NCI-H82 (cell line): ENCODE data around the gene ANKRD66.
"Not testable (repeated sequence)": the region's sequence is repeated elsewhere in the genome, so short reads cannot be mapped to it uniquely, and the experiment has no call there.

ENCODE experiments used
- DNase-seq: peaks from one replicate; lab custom pipeline; 2025; lab: John Stamatoyannopoulos, UW

ANKRD66 gene

DNA sequence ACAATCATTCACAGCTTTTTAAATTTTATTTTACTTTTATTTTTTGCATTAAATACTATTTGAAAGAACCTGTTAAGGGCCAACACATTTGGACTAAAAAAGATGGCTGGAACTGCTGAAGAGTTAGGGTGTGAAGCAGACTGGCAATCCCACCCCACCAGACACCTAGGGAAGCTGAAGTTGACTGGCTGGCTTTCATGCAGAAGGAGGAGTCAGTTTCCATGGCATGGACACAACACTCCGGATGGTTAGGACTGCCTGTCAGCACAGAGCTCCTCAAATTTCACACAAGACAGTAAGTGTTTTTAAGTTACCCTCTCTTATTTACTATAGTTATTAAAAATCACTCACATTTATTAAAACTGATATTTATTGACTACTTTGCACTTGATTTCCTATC is at the start of gene ANKRD66:
Gene ANKRD66 (plus strand): TSS at position 238 of the 400 bp plus-strand sequence. CDS start 5,016 bp downstream, outside the sequence.
- no peak for DNase-seq

DNA sequence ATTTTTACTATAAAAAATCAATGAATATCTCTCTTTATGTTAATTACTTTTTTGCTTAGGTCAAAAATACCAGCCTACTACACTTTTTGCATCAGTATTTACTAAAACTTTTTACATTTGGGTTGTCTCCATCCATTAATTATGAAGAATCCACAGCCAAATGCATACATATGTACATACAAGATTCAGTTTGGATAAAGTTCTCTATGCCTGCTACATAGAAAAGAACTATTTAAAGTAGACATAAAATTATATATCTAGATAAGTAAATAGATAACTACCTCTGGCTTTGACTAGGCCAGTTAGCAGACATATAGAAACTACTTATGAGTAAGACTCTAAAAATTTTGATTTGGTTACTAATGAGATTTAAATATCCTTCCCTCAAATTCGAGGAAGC is 46.8 kb upstream of the ANKRD66 start:
- DNase-seq, result no peak

DNA sequence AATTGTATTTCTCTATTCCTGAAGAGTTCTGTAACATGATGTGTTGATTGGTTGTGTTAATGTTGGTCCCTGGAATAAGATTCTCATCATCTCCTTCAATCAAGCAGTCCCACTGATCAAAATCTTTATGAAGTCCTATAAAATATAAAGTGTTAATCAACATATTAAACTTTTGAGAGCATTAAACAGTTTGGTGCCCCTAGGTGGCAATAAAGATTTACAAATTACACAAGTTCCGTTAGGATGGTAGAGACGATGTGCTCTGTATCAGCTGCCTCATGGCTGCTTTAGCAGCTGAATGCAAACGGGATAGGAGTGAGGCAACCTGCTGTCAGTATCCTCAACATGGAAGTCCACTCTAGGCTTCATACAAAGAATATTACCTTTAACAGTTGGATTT is 42.2 kb upstream of the ANKRD66 start:
- DNase-seq, result peak; percentile 31

DNA sequence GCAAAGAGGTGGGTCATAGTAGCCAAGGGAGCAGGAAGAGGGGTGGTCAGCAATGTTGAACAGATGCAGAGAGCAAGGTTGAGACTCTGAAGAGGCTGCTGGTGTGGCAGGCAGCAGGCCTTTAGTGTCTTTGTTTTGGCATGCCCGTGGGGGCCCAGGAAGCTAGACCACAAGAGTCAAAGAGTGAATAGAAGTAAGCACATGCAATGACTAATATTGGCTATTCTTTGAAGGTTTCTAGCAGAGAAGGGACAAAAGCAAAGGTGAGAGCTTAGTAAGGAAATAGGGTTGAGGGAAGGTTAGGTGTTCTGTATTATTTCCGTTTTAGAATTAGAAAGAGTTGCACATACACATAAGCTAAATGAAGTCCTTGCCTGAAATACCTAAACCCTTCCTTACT is 40.3 kb upstream of the ANKRD66 start:
- no peak for DNase-seq

DNA sequence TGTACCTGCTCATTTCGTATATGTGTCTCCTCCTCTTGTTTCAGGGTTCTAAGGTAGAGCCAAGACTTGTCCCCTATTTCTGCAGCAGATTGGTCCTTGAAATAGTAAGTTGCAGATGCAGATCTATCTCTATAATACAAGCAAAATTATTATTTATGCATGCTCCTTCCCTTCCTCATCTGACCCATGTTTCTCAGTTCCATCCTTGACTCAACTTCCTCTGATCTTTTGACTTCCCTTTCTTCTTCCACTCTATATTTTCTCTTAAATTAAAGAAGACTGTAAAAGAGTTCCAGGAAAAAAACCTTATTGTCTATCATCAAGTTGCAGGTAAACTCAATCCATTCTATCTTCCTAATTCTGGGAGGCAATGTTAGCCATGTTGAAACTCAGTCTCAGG is 35.2 kb upstream of the ANKRD66 start:
- no peak for DNase-seq

DNA sequence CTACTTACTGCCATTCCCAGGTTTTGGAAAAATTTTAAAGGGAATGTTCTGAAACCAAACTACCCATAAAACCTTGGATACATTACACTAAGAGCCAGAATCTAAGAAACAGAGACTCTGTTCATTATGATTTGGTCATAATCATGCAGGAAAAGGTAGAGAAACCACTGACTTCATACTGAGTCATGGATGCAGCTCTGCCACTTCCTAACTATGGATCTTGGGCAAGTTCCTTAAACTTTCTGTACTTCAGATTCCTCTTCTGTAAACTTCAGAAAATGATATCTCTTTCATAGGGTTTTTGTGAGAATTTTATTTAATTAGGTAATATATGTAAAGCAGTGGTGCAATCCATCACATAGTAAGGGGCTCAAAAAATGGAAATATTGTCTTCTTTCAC is 31.6 kb upstream of the ANKRD66 start:
- no peak for DNase-seq

DNA sequence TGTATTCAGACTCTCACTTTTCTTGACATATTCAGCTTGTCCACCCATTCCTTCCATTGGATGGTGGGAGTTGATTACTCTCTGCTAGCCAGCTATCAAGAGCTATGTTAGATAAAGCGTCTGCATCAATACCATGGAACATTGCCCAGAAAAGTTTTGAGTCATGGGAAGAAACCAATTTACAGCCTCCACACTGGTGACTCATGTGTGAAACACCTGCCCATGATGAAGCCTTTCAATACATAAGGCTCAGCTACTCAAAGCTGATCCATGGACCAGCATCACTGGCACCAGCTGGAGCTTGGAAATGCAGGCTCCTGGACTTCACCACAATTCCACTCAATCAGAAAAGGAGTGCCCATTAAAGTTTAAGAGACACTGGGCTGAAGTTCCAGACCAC is 27.6 kb upstream of the ANKRD66 start:
- DNase-seq, result no peak

DNA sequence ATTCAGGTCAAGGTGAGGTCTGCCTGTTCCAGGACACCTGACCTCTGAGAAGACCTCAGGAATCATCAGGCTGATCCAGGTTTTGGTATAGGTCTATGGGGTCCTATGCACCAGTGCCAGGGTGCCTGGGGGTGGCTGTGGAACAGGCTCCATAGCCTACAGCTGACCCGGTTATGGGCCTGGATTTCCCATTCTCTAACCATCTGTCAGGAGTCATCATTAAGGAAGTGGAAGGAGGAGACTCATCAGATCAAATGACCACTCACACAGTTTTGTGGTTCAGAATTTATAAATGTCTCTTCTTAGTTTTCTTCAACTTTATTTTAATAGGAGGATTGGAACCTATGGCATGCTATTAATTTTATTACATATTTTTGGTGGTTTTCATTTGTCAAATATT is 26.3 kb upstream of the ANKRD66 start:
- no peak for DNase-seq

DNA sequence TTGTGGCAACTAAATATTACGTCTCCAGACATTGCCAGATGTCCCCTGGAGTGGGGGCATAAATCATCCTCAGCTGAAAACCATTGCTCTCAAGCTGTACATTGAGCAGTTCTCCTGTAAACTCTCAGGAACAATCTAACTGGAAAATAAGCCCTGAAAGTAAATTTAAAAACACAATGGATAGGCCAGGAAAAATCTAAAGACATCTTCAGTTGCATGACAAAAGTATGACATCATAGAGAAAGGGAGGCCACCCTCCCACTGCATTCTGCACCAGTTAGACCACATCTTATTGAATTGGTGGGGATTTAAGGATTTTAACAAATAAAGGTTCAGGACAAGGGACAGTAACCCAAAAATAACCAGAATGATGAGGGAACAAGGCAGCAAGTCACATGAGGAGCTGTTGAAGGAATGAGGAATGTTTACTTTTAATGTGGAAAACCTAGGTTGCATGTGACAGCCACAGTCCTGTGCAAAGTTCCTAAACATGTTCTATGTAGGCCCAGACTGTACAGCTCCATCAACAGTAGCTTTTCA is 16.9 kb upstream of the ANKRD66 start:
- no peak for DNase-seq

DNA sequence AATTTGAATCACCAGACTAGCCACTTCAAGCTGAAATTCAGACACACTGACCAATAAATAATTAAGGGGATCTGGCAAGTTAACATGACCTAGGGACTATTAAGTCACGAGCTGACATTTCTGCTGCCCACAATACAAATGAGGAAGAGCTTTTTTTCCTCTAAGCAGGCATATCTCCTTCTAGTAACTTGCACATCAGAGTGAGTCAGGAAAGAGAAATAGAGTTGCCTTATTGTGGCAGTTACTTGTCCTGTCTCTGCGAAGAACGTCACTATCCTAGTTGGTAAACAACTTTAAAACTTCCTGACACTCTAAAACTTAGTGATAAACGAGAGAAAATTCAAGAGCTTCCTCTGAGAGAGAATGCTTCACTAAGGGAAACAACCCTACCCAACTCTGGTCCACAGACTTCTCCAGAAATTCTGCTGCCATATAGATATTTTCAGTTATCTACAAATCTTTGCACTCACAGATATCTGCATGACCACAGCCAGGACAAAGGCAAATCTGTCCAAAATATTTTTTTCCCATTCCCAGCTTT is 15.7 kb upstream of the ANKRD66 start:
- DNase-seq, result no peak

DNA sequence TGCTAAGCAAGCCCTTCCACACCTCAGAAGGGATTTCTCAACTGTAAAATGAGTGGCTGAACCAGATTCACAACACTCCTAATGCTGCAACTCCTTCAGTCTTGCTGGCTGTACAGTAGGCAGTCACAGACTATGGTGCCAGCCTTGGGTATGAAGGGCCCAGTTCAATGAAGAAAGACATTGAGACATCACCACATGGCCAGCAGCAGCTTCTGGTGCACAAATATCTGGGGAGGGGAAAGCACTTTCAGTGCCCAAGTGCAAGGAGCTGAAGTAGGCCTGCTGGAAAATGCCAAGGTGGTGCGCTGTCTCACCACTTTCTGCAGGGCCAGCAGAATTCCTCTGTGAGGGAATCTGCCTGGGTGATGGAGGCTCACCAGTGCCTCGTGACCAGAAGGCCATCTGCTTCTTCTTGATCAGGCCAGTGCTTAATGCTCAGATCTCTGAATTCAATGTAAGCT is 13.4 kb upstream of the ANKRD66 start:
- DNase-seq, result peak; percentile 18

DNA sequence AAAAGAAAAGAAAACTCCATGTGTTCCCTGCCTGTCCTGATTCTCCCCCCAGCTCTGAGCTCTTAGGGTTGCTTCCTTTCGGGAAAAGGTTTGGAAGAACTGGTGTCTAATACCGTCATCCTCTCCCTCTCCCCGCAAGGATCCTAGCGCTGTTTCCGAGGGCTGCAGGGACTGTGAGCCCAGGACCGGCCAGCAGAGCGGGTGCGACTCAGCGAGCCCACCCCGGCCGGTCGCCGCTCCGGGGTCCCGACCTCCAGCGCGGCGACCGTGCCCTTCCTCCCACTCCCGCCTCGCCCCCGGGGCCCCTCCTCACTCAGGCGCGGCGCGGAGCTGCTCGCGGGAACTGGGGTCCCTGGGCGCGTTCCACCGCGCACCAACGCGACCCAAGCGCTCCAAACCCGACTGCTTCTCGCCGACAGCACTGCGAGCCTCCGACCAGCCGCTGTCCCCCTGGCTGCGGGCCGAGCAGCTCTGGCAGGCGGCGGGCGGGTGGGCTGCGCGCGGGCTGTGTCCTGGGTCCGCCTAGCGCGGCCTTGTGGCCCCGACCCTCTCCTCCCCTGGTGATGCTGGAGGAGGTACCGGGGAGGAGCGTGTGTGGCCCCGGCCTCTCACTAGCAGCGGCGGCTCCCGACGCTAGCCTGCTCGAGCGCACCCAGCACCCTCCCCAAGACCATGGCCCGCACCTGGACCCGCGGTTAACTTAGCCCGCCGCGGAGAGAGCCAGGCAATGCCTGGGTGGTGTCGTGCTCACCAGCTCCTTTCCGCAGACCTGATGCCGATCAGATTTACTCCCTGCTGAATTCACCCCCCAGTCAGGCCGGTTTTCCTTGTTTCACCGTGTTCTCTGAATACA is 11.6 kb upstream of the ANKRD66 start, which contains the start of gene PLA2G7:
Gene PLA2G7 (minus strand): TSS at position 509 of the 853 bp plus-strand sequence. CDS start 12,484 bp downstream, outside the sequence.
- peak; percentile 13 for DNase-seq

DNA sequence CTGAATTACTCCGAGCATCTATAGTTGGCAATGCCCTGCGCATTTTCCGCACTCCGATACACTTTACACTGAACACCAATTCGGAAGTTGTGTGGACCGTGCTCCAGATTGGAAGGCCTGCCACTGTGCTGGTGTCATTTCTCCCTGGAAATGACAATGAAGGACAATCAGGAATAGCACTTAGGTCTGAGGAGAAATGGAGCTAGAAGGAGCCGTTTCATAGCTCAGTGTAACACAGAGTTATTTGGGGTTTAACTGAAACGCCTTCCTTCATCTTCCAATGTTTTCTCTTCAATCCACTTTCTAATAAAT is 11.1 kb upstream of the ANKRD66 start:
- DNase-seq, result no peak

DNA sequence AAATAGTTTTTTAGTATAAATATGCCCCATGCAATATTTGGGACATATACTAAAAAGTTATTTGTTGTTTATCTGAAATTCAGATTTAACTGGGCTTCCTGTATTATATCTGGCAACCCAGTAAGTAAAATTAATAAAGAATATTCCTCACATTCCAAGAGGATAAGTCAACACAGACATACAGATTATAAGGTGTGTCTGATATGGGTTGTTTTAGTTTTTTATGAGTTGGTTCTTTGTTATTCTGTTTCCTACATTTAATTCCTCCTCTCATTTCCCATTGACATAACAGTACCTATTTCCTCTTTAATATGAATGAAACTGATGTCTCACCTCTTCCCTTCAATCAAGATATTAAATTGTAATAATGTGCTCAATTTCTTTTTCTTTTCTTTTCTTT is 9.8 kb upstream of the ANKRD66 start:
- DNase-seq, result no peak

DNA sequence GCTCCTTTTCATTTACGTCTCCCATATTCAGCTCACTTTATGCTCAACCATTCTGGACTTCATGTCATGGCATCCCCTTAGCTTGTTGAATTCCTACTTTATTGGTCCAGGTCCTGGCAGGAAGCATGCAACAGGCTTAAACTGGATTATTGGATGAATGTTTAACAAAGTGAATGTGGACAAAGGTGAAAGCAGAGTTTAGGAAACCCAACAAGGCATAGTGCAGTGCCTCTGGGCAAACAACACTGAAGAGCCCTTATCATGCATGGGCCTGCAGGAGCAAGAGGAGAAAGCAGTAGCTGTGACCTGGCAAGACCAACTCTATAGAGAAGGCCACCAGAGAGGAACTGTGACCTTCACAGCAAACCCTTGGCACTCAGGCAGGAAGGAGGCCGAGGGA is 5.3 kb upstream of the ANKRD66 start:
- DNase-seq, result no peak

DNA sequence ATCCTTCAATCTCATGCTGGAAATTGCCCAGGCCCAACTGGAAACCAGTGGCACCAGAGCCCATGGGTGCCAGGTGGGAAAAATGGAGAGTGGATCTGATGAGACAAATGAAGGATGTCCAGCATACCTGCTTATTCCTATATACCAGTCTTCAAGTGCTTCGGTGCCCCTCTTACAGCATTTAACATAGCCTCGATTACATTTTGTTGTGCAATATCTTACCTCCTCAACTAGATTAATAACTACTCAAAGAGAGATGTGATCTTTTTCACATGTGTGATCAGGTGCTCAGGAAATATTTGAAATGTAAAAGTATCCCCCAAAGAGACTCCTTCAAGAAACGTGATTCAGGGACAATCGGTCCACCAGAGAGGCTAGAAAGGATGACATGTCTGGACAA is 4.8 kb upstream of the ANKRD66 start:
- DNase-seq, result no peak

DNA sequence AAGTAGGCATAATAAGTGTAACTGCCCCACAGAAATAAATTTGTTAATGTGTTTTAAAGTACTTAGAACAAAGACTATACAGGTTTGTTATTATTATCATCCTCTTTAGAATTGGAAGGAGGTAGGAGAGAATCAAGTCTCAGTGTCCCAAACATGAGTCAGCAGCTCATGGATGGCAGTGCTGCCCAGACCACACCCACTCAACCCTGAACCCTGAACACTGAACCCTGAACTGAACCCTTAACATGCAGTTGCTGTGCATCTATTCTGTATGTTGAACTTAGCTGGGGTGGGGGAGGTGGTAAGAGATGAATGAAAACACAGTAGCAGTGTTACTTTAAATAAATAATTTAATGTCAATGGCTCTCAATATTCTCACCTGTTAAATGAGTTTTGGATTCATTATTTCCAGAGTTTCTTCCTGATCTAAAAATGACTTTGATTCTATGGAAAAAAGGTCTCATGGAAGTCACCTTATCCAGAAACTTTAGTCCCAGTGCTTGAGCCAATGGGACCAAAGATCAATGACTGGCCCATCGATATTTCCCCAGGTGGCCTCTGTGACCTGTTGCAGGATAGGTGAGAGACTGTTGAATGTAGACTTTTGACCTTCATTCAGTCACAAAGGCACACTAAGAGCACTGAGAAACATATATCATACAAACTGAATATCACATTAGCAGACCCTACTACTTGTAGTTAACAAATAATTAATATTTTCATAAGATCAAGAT is 3.1 kb upstream of the ANKRD66 start:
- DNase-seq, result no peak

DNA sequence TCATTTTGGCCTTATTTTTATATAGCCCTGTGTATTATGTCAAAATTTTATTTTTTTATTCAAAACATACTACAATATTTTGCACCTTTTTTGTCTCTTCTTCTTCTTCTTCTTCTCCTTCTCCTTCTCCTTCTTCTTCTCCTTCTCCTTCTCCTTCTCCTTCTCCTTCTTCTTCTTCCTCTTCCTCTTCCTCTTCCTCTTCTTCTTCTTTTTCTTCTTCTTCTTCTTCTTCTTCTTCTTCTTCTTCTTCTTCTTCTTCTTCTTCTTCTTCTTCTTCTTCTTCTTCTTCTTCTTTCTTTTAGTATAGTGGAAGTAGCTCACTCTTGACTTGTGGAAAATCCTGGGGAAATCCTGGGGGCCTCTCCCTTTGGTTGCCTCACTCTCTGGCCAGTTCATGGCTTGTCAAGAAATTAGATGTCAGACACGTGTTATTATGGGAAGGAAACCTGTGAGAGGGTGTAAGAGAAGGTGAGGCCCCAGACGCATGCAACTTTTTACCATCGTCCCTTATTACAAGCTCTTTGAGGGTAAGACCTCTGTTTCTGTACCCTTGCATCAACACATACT is 2.5 kb upstream of the ANKRD66 start:
- DNase-seq, result not testable (repeated sequence)

DNA sequence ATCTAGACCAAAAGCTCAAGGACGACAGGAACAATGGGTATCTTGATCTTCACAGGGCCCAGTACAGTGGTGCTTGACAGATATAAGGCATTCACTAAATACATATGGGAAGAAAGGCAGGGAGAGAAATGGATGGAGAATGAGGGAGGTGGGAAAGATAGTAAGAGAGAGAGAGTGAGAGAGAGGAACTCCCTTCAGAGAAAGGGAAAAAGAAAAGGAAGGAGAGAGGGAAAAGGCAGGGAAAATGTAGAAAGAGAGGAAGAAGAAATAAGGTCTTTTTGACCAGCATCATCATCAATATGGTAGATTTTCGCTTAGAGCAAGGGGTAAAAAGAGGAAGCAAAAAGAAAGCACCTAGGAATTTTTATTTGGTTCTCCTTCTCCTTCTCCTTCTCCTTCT is 760 bp upstream of the ANKRD66 start:
- no peak for DNase-seq

DNA sequence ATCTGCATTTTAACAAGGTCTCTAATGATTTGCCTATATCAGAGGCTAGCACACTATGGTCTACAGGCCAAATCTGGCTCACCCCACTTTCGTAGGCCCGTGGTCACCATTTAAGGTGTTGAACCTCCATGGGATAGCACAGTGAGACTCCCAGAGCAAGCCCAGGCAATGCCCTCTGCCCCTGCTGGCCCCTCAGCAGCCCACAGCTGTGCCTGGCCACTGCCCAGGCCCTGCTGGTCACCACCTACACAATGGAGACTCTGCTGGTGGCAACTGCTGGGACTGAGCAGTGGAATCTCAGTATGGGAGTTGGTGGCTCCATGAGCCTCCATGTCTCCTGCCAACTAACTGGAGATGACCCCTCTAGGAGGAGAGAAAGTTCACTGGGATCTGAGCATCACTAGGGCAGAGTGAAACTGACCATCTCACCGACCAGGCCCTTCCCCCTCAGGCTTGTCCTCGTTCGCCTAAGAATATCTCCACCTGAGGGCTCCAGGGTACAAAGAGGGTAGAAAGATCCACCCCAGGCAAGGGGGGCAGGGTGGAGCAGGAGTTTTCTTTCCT is 2.3 kb downstream of the ANKRD66 start:
- DNase-seq, result no peak

DNA sequence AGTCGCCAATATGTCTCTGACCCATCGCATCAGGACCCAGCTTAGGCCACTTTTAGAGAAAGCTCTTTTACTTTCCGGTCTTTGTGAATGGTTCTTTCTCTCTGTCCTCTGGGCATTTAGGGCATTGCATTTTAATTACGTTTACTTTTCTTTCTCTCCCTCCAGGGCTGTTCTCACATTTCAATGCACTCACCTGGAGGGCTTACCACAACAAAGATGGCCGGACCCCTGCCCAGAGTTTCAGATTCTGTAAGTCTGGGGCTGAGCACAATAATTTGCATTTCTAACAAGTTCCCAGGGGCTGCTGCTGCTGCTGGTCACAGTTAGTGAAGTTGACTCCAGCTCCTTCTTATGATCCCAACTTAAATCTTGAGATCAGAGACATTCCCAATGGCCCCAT is 3.0 kb downstream of the ANKRD66 start:
- no peak for DNase-seq

DNA sequence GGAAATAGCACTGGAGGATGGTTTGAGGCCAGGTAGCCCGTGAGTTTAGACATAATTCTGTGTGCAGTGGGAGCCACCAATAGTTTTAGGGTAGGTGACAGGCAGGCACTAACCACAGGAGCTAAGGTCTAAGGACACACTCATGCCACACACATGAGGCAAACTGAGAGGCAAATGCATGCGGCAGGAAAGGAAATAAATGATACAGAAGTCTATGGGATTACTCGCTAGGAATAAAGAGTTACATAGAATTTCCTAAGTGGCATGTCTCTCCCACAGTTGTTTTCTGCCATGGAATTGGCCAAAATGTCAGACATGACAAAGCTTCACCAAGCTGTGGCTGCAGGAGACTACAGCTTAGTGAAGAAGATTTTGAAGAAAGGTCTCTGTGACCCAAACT is 4.9 kb downstream of the ANKRD66 start:
- DNase-seq, result no peak
